IMR-90 (cell line): ENCODE measurements around the gene SLC39A11. TPM values are rescaled to one million over a fixed set of nuclear protein-coding genes. Genes with fewer than 3 reads are reported as not detected.

Experiments
- ATAC-seq: fragments of 200-7000 bp; cut with Tn5 transposase; 2 replicates; pipeline ENCODE4 v1.9.1; 2020; ENCODE audit warnings: low read depth, mild to moderate bottlenecking, moderate library complexity
- BruUV-seq: library from RNA; stranded (reverse); fragments of 400-500 nt; replicated peaks from 2 replicates; lab custom pipeline; 2021; lab: Mats Ljungman, UMichigan
- CTCF ChIA-PET: fragments of 300-600 bp; formaldehyde crosslinking; extraction: SDS; loops from one replicate; lab custom pipeline; 2021; ENCODE audit warnings: antibody characterized with exemption; lab: Yijun Ruan, JAX
- POLR2A ChIA-PET: fragments of 300-600 bp; sonication (Branson Sonifier 250); formaldehyde crosslinking; loops from one replicate; lab custom pipeline; 2022; ENCODE audit warnings: antibody characterized with exemption; ENCODE audit not compliant: unreplicated experiment; lab: Charles Lee
- DNase-seq: peaks from one replicate; pipeline ENCODE4 v3.0.0; 2013
- H2AFZ ChIP-seq: replicated peaks from 2 replicates; pipeline ENCODE3; 2013; ENCODE audit warnings: low read length, mild to moderate bottlenecking; ENCODE audit not compliant: poor library complexity
- H2AK5ac ChIP-seq: 2 replicates; pipeline ENCODE4 v1.6.1; 2013; ENCODE audit warnings: low read depth, low read length, inconsistent platforms
- H2AK9ac ChIP-seq: replicated peaks from 2 replicates; pipeline ENCODE3; 2013; ENCODE audit warnings: mild to moderate bottlenecking, low read depth, low read length, moderate library complexity; ENCODE audit not compliant: poor library complexity
- H2BK120ac ChIP-seq: 2 replicates; pipeline ENCODE4 v1.6.1; 2013; ENCODE audit warnings: low read depth, low read length, inconsistent platforms
- H2BK15ac ChIP-seq: 3 replicates; pipeline ENCODE4 v1.6.1; 2013; ENCODE audit warnings: low read depth, low read length, inconsistent platforms
- H2BK20ac ChIP-seq: 2 replicates; pipeline ENCODE4 v1.6.1; 2013; ENCODE audit warnings: low read depth, mild to moderate bottlenecking, inconsistent platforms, low read length, moderate library complexity
- H2BK5ac ChIP-seq: 2 replicates; pipeline ENCODE4 v1.6.1; 2013; ENCODE audit warnings: mild to moderate bottlenecking, low read depth, low read length, inconsistent platforms; ENCODE audit not compliant: poor library complexity, severe bottlenecking
- H3K14ac ChIP-seq: replicated peaks from 2 replicates; pipeline ENCODE4 v1.6.1; 2013; ENCODE audit warnings: low read depth, low read length, inconsistent platforms
- H3K18ac ChIP-seq: 2 replicates; pipeline ENCODE4 v1.6.1; 2013; ENCODE audit warnings: low read depth, low read length, control low read depth
- H3K23ac ChIP-seq: 2 replicates; pipeline ENCODE4 v1.6.1; 2013; ENCODE audit warnings: low read depth, low read length, inconsistent platforms
- H3K27ac ChIP-seq: 2 replicates; pipeline ENCODE4 v1.5.1; 2013; ENCODE audit warnings: mild to moderate bottlenecking, control low read depth, low read length; ENCODE audit not compliant: insufficient read depth
- H3K27me3 ChIP-seq: 2 replicates; pipeline ENCODE4 v1.6.1; 2013; ENCODE audit warnings: low read length; ENCODE audit not compliant: control insufficient read depth, insufficient read depth
- H3K36me3 ChIP-seq: 2 replicates; pipeline ENCODE4 v1.6.1; 2013; ENCODE audit warnings: low read length, mixed read lengths; ENCODE audit not compliant: control insufficient read depth, insufficient read depth
- H3K4ac ChIP-seq: 2 replicates; pipeline ENCODE4 v1.6.1; 2013; ENCODE audit warnings: low read depth, low read length, inconsistent platforms
- H3K4me1 ChIP-seq: 2 replicates; pipeline ENCODE4 v1.6.1; 2013; ENCODE audit warnings: low read length, mixed read lengths; ENCODE audit not compliant: control insufficient read depth, insufficient read depth
- H3K4me2 ChIP-seq: 2 replicates; pipeline ENCODE4 v1.6.1; 2013; ENCODE audit warnings: low read depth, mild to moderate bottlenecking, control low read depth, low read length, moderate library complexity
- H3K4me3 ChIP-seq: 2 replicates; pipeline ENCODE4 v1.5.1; 2013; ENCODE audit warnings: low read depth, mild to moderate bottlenecking, control low read depth, low read length, moderate library complexity; ENCODE audit not compliant: insufficient read depth
- H3K56ac ChIP-seq: 2 replicates; pipeline ENCODE4 v1.6.1; 2013; ENCODE audit warnings: low read length, inconsistent platforms; ENCODE audit not compliant: insufficient read depth; ENCODE audit errors: extremely low read depth
- H3K79me1 ChIP-seq, 2 experiments: 2 replicates each; pipeline ENCODE4 v1.6.1; 2013; ENCODE audit warnings: low read length in 2 of 2, inconsistent platforms in 1 of 2, low read depth in 1 of 2
- H3K9ac ChIP-seq: 2 replicates; pipeline ENCODE4 v1.6.1; 2013; ENCODE audit warnings: low read depth, low read length, control low read depth
- H3K9me1 ChIP-seq: 2 replicates; pipeline ENCODE4 v1.6.1; 2013; ENCODE audit warnings: low read length, inconsistent platforms; ENCODE audit not compliant: insufficient read depth
- H3K9me3 ChIP-seq: 2 replicates; pipeline ENCODE4 v1.6.1; 2013; ENCODE audit warnings: low read length; ENCODE audit not compliant: control insufficient read depth, insufficient read depth
- H4K20me1 ChIP-seq: 2 replicates; pipeline ENCODE4 v1.6.1; 2013; ENCODE audit warnings: low read length, inconsistent platforms; ENCODE audit not compliant: insufficient read depth
- H4K5ac ChIP-seq: 2 replicates; pipeline ENCODE4 v1.6.1; 2013; ENCODE audit warnings: mild to moderate bottlenecking, low read depth, low read length, control low read depth
- H4K8ac ChIP-seq, 2 experiments: 2 replicates each; pipeline ENCODE4 v1.6.1; 2013; ENCODE audit warnings: low read depth in 2 of 2, low read length in 2 of 2, control low read depth in 1 of 2, inconsistent platforms in 1 of 2
- H4K91ac ChIP-seq: 2 replicates; pipeline ENCODE4 v1.6.1; 2013; ENCODE audit warnings: low read depth, low read length, inconsistent platforms; ENCODE audit not compliant: insufficient read depth
- BHLHE40 ChIP-seq: fragments of 150-350 bp; IDR thresholded peaks from 2 replicates; pipeline ENCODE4 v1.6.1; 2016; ENCODE audit warnings: mild to moderate bottlenecking, low read depth, low read length
- CEBPB ChIP-seq: IDR thresholded peaks from 2 replicates; pipeline ENCODE4 v1.6.1; 2012; ENCODE audit warnings: low read depth, low read length, improper control_type of control experiment
- CHD1 ChIP-seq: IDR thresholded peaks from 2 replicates; pipeline ENCODE4 v1.6.1; 2012; ENCODE audit warnings: low read depth, low read length, improper control_type of control experiment
- CTCF ChIP-seq: conservative IDR thresholded peaks from 2 replicates; pipeline ENCODE4 v1.5.1; 2012; ENCODE audit warnings: mild to moderate bottlenecking, low read depth, low read length, improper control_type of control experiment
- ELK1 ChIP-seq: fragments of 150-350 bp; IDR thresholded peaks from 2 replicates; pipeline ENCODE4 v1.6.1; 2016; ENCODE audit warnings: low read depth, mild to moderate bottlenecking, low read length, moderate library complexity, borderline replicate concordance
- FOS ChIP-seq: fragments of 150-350 bp; IDR thresholded peaks from 2 replicates; pipeline ENCODE4 v1.6.1; 2016; ENCODE audit warnings: low read depth, low read length
- MAFK ChIP-seq: IDR thresholded peaks from 2 replicates; pipeline ENCODE4 v1.6.1; 2012; ENCODE audit warnings: low read depth, low read length, improper control_type of control experiment
- MAZ ChIP-seq: IDR thresholded peaks from 2 replicates; pipeline ENCODE4 v1.6.1; 2012; ENCODE audit warnings: low read depth, mild to moderate bottlenecking, low read length, improper control_type of control experiment, moderate library complexity, borderline replicate concordance
- MXI1 ChIP-seq: IDR thresholded peaks from 2 replicates; pipeline ENCODE4 v1.6.1; 2012; ENCODE audit warnings: low read depth, mild to moderate bottlenecking, low read length, moderate library complexity, borderline replicate concordance
- NFE2L2 ChIP-seq: fragments of 150-350 bp; IDR thresholded peaks from 2 replicates; pipeline ENCODE4 v1.6.1; 2016; ENCODE audit warnings: low read depth, mild to moderate bottlenecking, low read length
- POLR2A ChIP-seq: IDR thresholded peaks from 2 replicates; pipeline ENCODE4 v1.6.1; 2012; ENCODE audit warnings: mild to moderate bottlenecking, low read depth, low read length
- RAD21 ChIP-seq: IDR thresholded peaks from 2 replicates; pipeline ENCODE4 v1.6.1; 2012; ENCODE audit warnings: low read length, improper control_type of control experiment
- RCOR1 ChIP-seq: IDR thresholded peaks from 2 replicates; pipeline ENCODE4 v1.6.1; 2012; ENCODE audit warnings: mild to moderate bottlenecking, low read length, improper control_type of control experiment; ENCODE audit not compliant: insufficient replicate concordance
- RFX5 ChIP-seq: IDR thresholded peaks from 2 replicates; pipeline ENCODE4 v1.8.0; 2012; ENCODE audit warnings: low read depth, mild to moderate bottlenecking, low read length, moderate library complexity
- SMC3 ChIP-seq: fragments of 150-350 bp; IDR thresholded peaks from 2 replicates; pipeline ENCODE4 v1.6.1; 2016; ENCODE audit warnings: low read depth, mild to moderate bottlenecking, antibody characterized with exemption, low read length, moderate library complexity
- USF2 ChIP-seq: fragments of 150-350 bp; IDR thresholded peaks from 2 replicates; pipeline ENCODE4 v1.6.1; 2017; ENCODE audit warnings: mild to moderate bottlenecking, antibody characterized with exemption, low read length, low read depth
- WGBS, 2 experiments: methylation state at CpG; one replicate each; pipeline versions ENCODE4 v1.1.5 to v1.1.7; 2013; ENCODE audit warnings: missing lambda C conversion rate in 2 of 2; ENCODE audit not compliant: insufficient read length in 1 of 2; ENCODE audit errors: extremely low coverage in 2 of 2; 5-methylcytosine and 5-hydroxymethylcytosine counted together
- dilution Hi-C: fragments of 300-500 bp; cut with HindIII; formaldehyde crosslinking; loops from one replicate; pipeline ENCODE4 v1.14.3; 2018; ENCODE audit warnings: low sequenced_read_pairs; ENCODE audit not compliant: unreplicated experiment
- in situ Hi-C: fragments of 300-500 bp; cut with MboI; formaldehyde crosslinking; loops from 3 replicates; pipeline ENCODE4 v1.14.3; 2019; ENCODE audit warnings: low sequenced_read_pairs, inconsistent platforms, mixed read lengths
- intact Hi-C: fragments of 100-400 bp; cut with micrococcal nuclease; formaldehyde crosslinking; loops from 2 replicates; pipeline ENCODE4 v1.10.0; 2022
- polyA plus RNA-seq, 3 experiments: library from polyadenylated mRNA; depleted of rRNA; stranded (reverse); fragments of >200 nt; gene quantifications; 2 replicates each; pipeline ENCODE4 v1.2.3, GENCODE V29; 2012; ENCODE audit warnings: low replicate concordance in 1 of 3
- total RNA-seq: library from RNA; depleted of rRNA; stranded (reverse); fragments of >200 nt; gene quantifications from 2 replicates; pipeline ENCODE4 v1.2.3, GENCODE V29; 2012

The SLC39A11 gene
- total and polyA plus RNA-seq, 2 of the 4 experiments (the other 2 are of a cell fraction): 8.8 to 14.3 TPM

GRCh38 chr17:72700226-72700625, 392.3 kb downstream of the SLC39A11 start:
- no peak overlapping the region for H4K8ac ChIP-seq
- H3K9me1 ChIP-seq: peaks cover 9% of the 10 kb centered on the region
- H3K14ac ChIP-seq: no peak overlapping the region
- no peak overlapping the region for H2AK9ac ChIP-seq
- no peak for ATAC-seq
- no peak overlapping the region for H2BK5ac ChIP-seq
- peak overlapping the region; percentile 59 for H2AFZ ChIP-seq
- H3K56ac ChIP-seq: no peak overlapping the region
- no peak overlapping the region for H4K91ac ChIP-seq
- BruUV-seq: no TSS peak
- no peak overlapping the region for H3K4me2 ChIP-seq
- in situ Hi-C loops (no loop called here), intact Hi-C loops (no loop called here), dilution Hi-C loops (no loop called here)
- no peak overlapping the region for H4K5ac ChIP-seq
- H3K79me1 ChIP-seq: no peaks in the 10 kb centered on the region
- no peak overlapping the region for H3K18ac ChIP-seq
- H2BK20ac ChIP-seq: no peak overlapping the region
- no peak overlapping the region for H3K9ac ChIP-seq
- no peaks in the 10 kb centered on the region for H3K9me3 ChIP-seq
- no peak overlapping the region for H2BK120ac ChIP-seq
- ChIA-PET POLR2A (no interaction called here), CTCF (interaction anchor here (0.5 to 1.5 kb wide), 2 partner anchors 18 to 139 kb away, joined by 3 read pairs; no protein-coding TSS in a partner anchor)
- no peak overlapping the region for H3K23ac ChIP-seq
- WGBS, 2 experiments: no CpG with 5 or more reads among the region's 3 CpGs
- H4K20me1 ChIP-seq: no peaks in the 10 kb centered on the region
- H3K4me3 ChIP-seq: no peak overlapping the region
- H2AK5ac ChIP-seq: no peak overlapping the region
- TF ChIP-seq CTCF (no peak), CHD1 (no peak), NFE2L2 (no peak), USF2 (no peak), RAD21 (no peak), RCOR1 (no peak), BHLHE40 (no peak), SMC3 (no peak), MXI1 (no peak), FOS (no peak), MAZ (no peak), MAFK (no peak), RFX5 (no peak), POLR2A (no peak), CEBPB (no peak), ELK1 (no peak)
- no peaks in the 10 kb centered on the region for H3K36me3 ChIP-seq
- no peak overlapping the region for H3K4ac ChIP-seq
- no peak for DNase-seq
- H3K27ac ChIP-seq: no peak overlapping the region
- H2BK15ac ChIP-seq: no peak overlapping the region
- H3K27me3 ChIP-seq: no peaks in the 10 kb centered on the region
- peaks cover 6% of the 10 kb centered on the region for H3K4me1 ChIP-seq
